Ectodermal cell (in vitro differentiated cells): ENCODE data around the gene MEGF9.
A peak's percentile ranks its signal among the peaks of the same experiment; 100 is the strongest.

Experiments
- H3K27ac ChIP-seq: 2 replicates; pipeline ENCODE4 v1.7.0; 2013; ENCODE audit warnings: mild to moderate bottlenecking, low read depth, low read length; ENCODE audit not compliant: insufficient read depth, poor library complexity, severe bottlenecking
- H3K27me3 ChIP-seq: 2 replicates; pipeline ENCODE4 v1.7.0; 2013; ENCODE audit warnings: mild to moderate bottlenecking, low read length; ENCODE audit not compliant: insufficient read depth, control insufficient read depth, poor library complexity, severe bottlenecking
- H3K36me3 ChIP-seq: one replicate; pipeline ENCODE4 v1.7.0; 2013; ENCODE audit warnings: low read length; ENCODE audit not compliant: control insufficient read depth, insufficient read depth
- H3K4me1 ChIP-seq: one replicate; pipeline ENCODE4 v1.7.0; 2013; ENCODE audit warnings: low read length; ENCODE audit not compliant: control insufficient read depth, insufficient read depth
- H3K4me3 ChIP-seq: 2 replicates; pipeline ENCODE4 v1.7.0; 2013; ENCODE audit warnings: low read depth, low read length, control low read depth; ENCODE audit not compliant: insufficient read depth
- H3K9me3 ChIP-seq: 2 replicates; pipeline ENCODE4 v1.7.0; 2013; ENCODE audit warnings: mild to moderate bottlenecking, low read length, moderate library complexity; ENCODE audit not compliant: control insufficient read depth
- WGBS, 2 experiments: methylation state at CpG; one replicate each; pipeline ENCODE4 v1.1.7; 2013; ENCODE audit warnings: missing lambda C conversion rate in 2 of 2; 5-methylcytosine and 5-hydroxymethylcytosine counted together

Gene MEGF9

DNA sequence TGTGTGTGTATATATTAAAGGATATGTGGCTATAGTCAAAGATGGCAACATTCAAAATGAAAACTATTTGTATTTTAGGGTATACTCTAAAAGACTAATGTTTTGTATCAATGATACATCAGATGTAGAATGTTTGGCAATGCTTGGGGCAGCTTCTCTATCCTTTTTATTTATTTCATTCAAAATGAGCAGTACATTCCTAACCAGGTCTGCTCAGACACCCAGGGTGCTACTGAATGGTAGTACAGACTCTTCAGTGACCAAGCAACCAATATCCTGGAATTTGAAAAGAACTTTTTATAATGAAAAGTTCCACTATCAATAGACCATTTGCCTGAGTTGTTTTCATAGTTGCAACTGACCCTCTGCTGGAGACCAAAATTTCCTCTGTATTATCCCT, 23.9 kb downstream of the MEGF9 start:
- peaks cover 74% of the 10 kb centered on the region for H3K27me3 ChIP-seq
- no peaks in the 10 kb centered on the region for H3K36me3 ChIP-seq
- H3K27ac ChIP-seq: peak overlapping the region; percentile 58

DNA sequence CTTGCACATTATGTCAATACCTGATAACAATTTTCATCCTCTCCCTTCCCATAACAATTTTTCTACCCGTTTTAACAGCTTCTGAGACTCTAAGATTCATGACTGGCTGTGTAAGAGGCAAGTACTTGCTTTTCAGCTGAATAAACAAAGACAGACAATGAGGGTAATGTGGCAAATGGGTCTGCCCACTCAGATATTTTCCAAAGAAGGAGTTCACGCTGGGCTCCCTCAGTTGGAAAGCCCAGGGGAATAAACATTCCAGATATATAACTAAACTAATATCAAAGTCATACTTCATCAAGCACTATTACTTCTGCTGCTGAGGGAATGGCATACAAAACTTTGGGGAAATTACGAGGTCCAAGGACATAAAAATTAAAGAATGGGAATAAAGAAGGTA, 24.4 kb downstream of the MEGF9 start:
- no peaks in the 10 kb centered on the region for H3K36me3 ChIP-seq
- H3K4me3 ChIP-seq: no peak overlapping the region
- peaks cover 69% of the 10 kb centered on the region for H3K27me3 ChIP-seq
- peaks cover 10% of the 10 kb centered on the region for H3K4me1 ChIP-seq
- H3K9me3 ChIP-seq: no peaks in the 10 kb centered on the region
- WGBS, 2 experiments: 8 to 51% methylated on average over 2 to 3 of the region's 3 CpGs
- peak overlapping the region; percentile 58 for H3K27ac ChIP-seq

More for the DNA sequence above, 23.9 kb downstream of the MEGF9 start:
- H3K4me1 ChIP-seq: peaks cover 10% of the 10 kb centered on the region
- no peaks in the 10 kb centered on the region for H3K9me3 ChIP-seq
- no peak overlapping the region for H3K4me3 ChIP-seq

DNA sequence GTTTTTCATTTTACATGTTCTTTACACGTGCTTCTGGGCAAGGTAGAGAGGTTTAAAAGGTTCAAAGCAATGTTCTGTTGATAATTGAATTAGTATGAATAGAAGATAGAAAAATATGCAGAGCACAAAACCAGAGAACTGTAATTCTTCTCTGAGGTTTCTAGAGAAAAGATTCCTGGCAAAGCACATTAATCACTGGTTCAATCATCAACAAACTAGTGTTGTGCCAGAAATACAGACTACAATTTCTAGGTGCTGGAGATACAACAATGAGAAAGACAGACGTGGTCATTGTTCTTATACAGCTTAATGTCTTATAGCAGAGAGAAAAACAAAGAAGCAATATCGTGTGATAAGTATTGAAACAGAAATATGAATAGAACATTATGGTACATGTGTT, 25.5 kb downstream of the MEGF9 start:
- no peaks in the 10 kb centered on the region for H3K36me3 ChIP-seq
- H3K4me3 ChIP-seq: no peak overlapping the region
- WGBS, 2 experiments: 76 to 77% methylated on average over 3 of the region's 3 CpGs
- peaks cover 58% of the 10 kb centered on the region for H3K27me3 ChIP-seq
- no peaks in the 10 kb centered on the region for H3K9me3 ChIP-seq
- H3K4me1 ChIP-seq: peaks cover 10% of the 10 kb centered on the region
- no peak overlapping the region for H3K27ac ChIP-seq

DNA sequence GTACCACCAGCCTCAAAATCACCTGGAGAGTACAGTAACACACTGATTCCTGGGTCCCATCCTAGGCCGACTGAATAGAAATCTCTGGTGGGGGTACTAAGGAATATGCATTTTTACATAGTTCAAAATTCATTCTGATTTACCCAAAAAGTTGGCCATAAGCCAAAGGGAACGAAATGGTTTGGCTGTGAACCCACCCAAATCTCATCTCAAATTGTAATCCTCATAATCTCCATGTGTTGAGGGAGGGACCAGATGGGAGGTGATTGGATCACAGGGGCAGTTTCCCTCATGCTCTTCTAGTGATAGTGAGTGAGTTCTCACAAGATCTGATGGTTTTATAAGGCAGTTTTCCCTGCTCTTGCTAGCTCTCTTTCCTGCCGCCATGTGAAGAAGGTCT, 31.1 kb downstream of the MEGF9 start:
- H3K27me3 ChIP-seq: peaks cover 2% of the 10 kb centered on the region
- 91 to 99% methylated on average over 1 to 3 of the region's 3 CpGs for WGBS, 2 experiments
- no peaks in the 10 kb centered on the region for H3K36me3 ChIP-seq
- no peaks in the 10 kb centered on the region for H3K9me3 ChIP-seq
- H3K4me1 ChIP-seq: no peaks in the 10 kb centered on the region
- H3K4me3 ChIP-seq: no peak overlapping the region
- no peak overlapping the region for H3K27ac ChIP-seq

DNA sequence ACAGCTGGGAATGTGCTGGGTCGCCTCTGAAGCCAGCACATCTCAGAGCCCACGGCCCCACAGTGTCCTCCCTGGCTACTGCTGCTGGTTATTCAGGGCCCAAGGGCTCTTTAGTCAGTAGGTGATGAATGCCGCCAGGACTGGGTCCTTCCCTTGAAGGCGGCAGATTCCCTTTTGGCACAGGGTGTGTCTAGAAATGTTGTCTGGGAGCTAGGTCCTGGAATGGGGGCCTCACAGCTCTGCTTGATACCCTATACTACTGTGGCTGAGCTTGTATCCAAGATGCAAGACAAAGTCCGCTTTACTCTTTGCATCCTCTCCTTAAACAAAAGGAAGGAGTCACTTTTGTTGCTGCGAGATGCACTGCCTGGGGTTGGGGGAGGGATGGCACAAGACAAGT, 33.1 kb downstream of the MEGF9 start:
- H3K4me1 ChIP-seq: no peaks in the 10 kb centered on the region
- H3K27ac ChIP-seq: no peak overlapping the region
- no peaks in the 10 kb centered on the region for H3K27me3 ChIP-seq
- WGBS, 2 experiments: 88 to 89% methylated on average over 6 of the region's 6 CpGs
- no peak overlapping the region for H3K4me3 ChIP-seq
- no peaks in the 10 kb centered on the region for H3K36me3 ChIP-seq
- H3K9me3 ChIP-seq: no peaks in the 10 kb centered on the region

DNA sequence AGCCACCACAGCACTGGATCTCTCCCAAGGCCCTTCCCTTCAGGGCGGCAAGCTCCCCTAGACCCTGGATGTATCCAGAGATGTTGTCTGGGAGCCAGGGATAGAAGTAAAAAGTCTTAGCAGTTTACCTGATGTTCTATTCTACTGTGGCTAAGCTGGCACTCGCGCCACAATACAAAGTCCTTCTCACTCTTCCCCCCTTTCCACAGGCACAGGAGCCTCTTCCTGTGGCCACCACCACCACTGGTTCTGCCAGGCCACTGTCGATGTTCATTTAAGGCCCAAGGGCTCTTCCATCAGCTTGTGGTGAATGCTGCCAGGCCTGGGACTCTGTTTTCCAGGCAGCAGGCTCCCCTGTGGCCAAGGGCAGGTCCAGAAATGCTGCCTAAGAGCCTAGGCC, 33.7 kb downstream of the MEGF9 start:
- Histone ChIP-seq H3K27me3 (no peaks in the 10 kb centered on the region), H3K9me3 (no peaks in the 10 kb centered on the region), H3K36me3 (no peaks in the 10 kb centered on the region), H3K27ac (no peak overlapping the region), H3K4me3 (no peak overlapping the region), H3K4me1 (no peaks in the 10 kb centered on the region)
- 91 to 98% methylated on average over 4 of the region's 4 CpGs for WGBS, 2 experiments

DNA sequence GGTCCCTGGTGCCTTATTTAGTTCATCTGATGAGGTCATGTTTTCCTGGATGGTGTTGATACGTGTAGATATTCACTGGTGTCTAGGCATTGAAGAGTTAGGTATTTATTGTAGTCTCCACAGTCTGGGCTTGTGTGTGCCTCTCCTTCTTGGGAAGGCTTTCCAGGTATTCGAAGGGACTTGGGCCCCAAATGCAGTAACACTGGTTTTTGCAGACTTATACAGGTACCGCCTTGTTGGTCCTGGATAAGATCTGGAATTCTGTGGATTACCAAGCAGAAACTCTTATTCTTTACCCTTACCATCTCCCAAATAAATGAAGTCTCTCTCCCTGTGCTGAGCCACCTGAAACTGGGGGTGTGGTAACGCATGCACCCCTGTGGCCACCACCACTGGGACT, 34.1 kb downstream of the MEGF9 start:
- Histone ChIP-seq H3K27me3 (no peaks in the 10 kb centered on the region), H3K4me3 (no peak overlapping the region), H3K36me3 (no peaks in the 10 kb centered on the region), H3K9me3 (no peaks in the 10 kb centered on the region), H3K27ac (no peak overlapping the region), H3K4me1 (no peaks in the 10 kb centered on the region)
- WGBS, 2 experiments: 93 to 97% methylated on average over 4 of the region's 4 CpGs

DNA sequence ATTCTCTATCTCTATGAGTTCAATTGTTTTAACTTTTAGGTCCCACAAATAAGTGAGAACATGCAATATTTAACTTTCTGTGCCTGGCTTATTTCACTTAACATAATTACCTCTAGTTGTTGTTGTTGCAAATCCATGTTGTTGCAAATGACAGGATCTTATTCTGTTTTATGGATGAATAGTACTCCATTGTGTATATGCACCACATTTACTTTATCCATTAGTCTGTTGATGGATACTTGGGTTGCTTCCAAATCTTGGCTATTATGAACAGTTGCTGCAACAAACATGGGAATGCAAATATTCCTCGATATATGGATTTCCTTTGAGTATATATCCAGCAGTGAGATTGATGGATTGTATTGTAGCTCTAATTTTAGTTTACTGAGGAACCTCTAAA, 36.3 kb downstream of the MEGF9 start:
- H3K9me3 ChIP-seq: no peaks in the 10 kb centered on the region
- H3K27ac ChIP-seq: no peak overlapping the region
- no peaks in the 10 kb centered on the region for H3K36me3 ChIP-seq
- WGBS, 2 experiments: 90% methylated on average over 1 of the region's 1 CpG
- H3K4me3 ChIP-seq: no peak overlapping the region
- H3K27me3 ChIP-seq: no peaks in the 10 kb centered on the region
- H3K4me1 ChIP-seq: no peaks in the 10 kb centered on the region

DNA sequence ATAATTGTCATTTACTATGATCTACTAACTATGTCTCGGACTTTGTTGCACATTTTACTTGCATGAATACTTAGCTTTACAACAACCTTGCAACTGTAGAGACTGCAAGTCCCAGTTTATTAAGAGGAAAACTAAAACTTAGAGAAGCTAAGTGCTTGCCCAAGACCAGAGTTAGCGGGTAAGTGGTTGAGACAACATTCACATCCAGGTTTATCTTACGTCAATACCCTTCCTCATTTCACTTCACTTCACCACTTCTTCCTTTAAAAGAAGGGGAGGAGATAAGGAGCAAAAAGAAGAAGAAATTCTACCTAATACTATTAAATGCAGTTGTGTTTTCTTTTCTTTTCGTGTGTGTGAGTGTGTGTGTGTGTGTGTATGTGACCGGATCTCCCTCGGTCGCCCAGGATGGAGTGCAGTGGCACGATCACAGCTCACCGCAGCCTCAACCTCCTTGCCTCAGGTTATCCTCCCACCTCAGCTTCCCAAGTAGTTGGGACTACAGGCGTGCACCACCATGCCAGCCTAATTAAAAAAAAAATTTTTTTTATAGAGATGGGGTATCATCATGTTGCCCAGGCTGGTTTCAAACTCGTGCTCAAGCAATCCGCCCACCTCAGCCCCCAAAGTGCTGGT, 37.4 kb downstream of the MEGF9 start:
- no peak overlapping the region for H3K27ac ChIP-seq
- no peak overlapping the region for H3K4me3 ChIP-seq
- H3K27me3 ChIP-seq: no peaks in the 10 kb centered on the region
- H3K9me3 ChIP-seq: no peaks in the 10 kb centered on the region
- no peaks in the 10 kb centered on the region for H3K4me1 ChIP-seq
- no peaks in the 10 kb centered on the region for H3K36me3 ChIP-seq
- WGBS, 2 experiments: 90 to 98% methylated on average over 10 to 11 of the region's 12 CpGs

DNA sequence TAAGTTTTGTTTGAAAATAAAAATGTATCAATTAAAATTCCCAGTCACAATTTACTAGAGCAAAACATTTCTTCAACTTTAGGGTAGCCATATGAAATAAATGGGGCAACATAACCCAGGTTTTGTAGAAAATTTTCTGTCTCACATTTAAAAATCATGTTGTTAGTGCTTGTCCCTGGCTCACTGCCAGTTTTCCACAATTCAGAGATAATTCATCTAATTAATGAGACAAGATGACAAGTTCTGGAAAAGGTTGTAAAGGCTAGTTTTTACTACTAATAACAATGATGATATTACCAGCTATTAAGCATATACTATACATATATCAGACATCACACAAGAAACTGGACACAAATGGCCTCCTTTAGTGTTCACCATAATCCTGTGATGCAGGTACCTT, 45.9 kb downstream of the MEGF9 start:
- H3K4me3 ChIP-seq: no peak overlapping the region
- no peak overlapping the region for H3K27ac ChIP-seq
- no peaks in the 10 kb centered on the region for H3K27me3 ChIP-seq
- H3K36me3 ChIP-seq: no peaks in the 10 kb centered on the region
- H3K4me1 ChIP-seq: no peaks in the 10 kb centered on the region
- H3K9me3 ChIP-seq: no peaks in the 10 kb centered on the region

DNA sequence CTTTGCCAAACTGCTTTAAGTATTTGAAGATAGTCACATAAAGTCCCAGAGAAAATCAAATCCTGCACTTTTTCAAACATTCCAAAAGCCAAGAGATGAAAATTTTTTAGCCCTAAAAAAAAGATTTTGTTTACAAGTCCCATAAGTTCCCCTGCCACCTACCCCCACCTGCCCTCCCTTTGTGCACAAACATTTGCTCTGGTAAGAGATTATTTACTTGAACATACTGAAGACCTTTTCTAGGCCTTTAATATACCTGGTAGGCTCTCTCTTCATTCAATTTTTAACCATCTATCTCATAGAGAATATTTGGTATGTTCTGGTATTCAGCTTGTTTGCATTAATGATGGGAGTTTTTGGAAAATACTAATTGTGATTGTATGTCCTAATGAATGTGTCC, 50.3 kb downstream of the MEGF9 start:
- Histone ChIP-seq H3K4me3 (no peak overlapping the region), H3K4me1 (no peaks in the 10 kb centered on the region), H3K9me3 (no peaks in the 10 kb centered on the region), H3K27me3 (no peaks in the 10 kb centered on the region), H3K36me3 (no peaks in the 10 kb centered on the region), H3K27ac (no peak overlapping the region)
